ENCODE results near the gene KIDINS220.

KIDINS220 gene

DNA sequence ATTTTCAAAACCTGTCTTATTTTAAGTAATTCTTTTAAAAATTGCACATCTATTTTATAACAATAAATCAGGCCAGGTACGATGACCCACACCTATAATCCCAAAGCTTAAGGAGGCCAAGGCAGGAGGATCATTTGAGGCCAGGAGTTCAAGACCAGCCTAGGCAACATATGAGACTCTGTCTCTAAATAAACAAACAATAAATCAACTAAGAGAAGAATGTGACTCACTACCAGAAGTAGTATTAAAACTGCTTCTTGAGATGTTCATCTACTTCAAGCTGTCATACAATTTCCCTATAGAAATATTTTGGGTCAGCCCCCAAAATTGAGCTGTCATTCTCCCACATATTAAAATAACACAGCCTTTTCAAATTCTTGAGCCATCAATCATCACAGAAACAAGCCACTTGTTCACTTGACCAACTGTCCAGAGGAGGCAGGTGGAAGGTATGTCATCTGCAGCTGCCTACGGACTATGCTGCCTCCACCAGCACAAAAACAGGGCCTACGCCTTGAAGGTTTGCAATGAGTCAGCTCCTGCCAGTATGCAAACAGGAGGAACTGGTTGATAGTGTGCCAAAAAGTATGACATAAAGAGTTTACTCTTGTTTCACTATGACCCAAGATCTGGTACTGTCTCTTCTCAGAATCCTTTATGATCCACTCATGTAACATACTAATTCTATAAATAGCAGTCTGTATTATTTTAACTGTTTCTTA, 33.6 kb downstream of the KIDINS220 start:
- peak; percentile 68 for DNase-seq (ENCODE audit: low spot score)
- in situ Hi-C loops (cut with MboI; ENCODE audit: low pct_unique_long_range_greater_than_20kb, low sequenced_read_pairs, unreplicated experiment), result no loop called here

DNA sequence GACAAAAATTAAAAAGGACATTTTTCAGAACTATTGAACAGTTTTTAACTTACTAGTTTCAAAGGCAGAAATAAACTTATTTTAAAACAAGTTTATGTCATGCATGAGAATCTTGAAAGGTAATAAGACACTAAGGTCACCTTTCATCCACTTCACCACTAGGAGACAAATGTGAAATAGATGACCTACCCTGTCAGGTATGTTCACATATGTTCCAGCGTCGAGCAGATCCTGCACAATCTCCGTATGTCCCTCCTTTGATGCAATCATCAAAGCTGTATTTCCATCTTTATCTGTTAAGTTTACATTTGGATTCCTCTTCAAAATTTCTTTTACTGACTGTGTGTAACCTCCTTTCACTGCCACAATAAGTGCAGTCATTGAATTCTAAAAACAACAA, 34.7 kb downstream of the KIDINS220 start:
- in situ Hi-C loops (cut with MboI; ENCODE audit: low pct_unique_long_range_greater_than_20kb, low sequenced_read_pairs, unreplicated experiment), result no loop called here
- TF ChIP-seq, protein P1, sequence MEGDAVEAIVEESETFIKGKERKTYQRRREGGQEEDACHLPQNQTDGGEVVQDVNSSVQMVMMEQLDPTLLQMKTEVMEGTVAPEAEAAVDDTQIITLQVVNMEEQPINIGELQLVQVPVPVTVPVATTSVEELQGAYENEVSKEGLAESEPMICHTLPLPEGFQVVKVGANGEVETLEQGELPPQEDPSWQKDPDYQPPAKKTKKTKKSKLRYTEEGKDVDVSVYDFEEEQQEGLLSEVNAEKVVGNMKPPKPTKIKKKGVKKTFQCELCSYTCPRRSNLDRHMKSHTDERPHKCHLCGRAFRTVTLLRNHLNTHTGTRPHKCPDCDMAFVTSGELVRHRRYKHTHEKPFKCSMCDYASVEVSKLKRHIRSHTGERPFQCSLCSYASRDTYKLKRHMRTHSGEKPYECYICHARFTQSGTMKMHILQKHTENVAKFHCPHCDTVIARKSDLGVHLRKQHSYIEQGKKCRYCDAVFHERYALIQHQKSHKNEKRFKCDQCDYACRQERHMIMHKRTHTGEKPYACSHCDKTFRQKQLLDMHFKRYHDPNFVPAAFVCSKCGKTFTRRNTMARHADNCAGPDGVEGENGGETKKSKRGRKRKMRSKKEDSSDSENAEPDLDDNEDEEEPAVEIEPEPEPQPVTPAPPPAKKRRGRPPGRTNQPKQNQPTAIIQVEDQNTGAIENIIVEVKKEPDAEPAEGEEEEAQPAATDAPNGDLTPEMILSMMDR (IDR thresholded peaks at IDR 0.05; ENCODE audit: extremely low read depth, insufficient read depth, missing control alignments), result no peak
- no peak for DNase-seq (ENCODE audit: low spot score)

More for the DNA sequence above, 33.6 kb downstream of the KIDINS220 start:
- TF ChIP-seq, protein P1 (IDR thresholded peaks at IDR 0.05; ENCODE audit: extremely low read depth, insufficient read depth, missing control alignments), result peak; percentile 37

DNA sequence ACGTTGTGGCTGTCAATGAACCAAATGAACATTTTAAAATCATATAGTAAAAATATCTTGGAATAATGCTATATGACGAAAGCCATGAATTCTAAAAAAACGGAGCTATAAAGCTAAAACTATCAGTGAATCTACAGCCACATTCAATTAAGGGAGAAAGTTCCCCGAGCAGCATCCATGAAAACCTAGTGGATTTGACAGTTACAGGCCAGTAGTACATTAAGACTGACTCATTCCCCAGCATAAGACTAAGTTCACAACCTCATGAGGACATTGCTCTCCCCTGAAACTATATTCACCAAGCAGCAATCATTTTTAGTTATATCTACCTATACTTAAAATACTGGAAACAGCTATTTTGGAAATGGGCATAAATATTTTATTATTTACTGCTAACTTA, 36.6 kb downstream of the KIDINS220 start:
- TF ChIP-seq, protein P1 (IDR thresholded peaks at IDR 0.05; ENCODE audit: extremely low read depth, insufficient read depth, missing control alignments), result no peak
- in situ Hi-C loops (cut with MboI; ENCODE audit: low pct_unique_long_range_greater_than_20kb, low sequenced_read_pairs, unreplicated experiment), result no loop called here
- no peak for DNase-seq (ENCODE audit: low spot score)

DNA sequence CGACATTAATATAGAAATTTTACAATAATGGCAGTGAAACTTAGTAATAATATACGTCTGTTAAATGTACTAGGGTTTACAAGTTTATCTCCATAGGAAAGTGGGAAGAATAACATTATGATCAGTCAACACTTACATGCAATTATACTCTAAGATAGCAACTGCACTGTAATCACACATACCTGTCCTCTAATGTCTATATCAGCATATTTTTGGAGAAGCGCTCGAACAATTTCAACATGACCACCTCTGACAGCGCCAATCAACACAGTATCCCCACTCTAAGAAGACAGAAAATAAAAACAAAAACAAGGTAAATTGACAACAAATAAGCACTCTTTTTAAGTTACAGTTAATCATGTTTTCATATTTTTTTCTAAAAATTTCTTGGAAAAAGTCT, 37.2 kb downstream of the KIDINS220 start:
- in situ Hi-C loops (cut with MboI; ENCODE audit: low pct_unique_long_range_greater_than_20kb, low sequenced_read_pairs, unreplicated experiment), result no loop called here
- TF ChIP-seq, protein P1 (IDR thresholded peaks at IDR 0.05; ENCODE audit: extremely low read depth, insufficient read depth, missing control alignments), result no peak
- no peak for DNase-seq (ENCODE audit: low spot score)

DNA sequence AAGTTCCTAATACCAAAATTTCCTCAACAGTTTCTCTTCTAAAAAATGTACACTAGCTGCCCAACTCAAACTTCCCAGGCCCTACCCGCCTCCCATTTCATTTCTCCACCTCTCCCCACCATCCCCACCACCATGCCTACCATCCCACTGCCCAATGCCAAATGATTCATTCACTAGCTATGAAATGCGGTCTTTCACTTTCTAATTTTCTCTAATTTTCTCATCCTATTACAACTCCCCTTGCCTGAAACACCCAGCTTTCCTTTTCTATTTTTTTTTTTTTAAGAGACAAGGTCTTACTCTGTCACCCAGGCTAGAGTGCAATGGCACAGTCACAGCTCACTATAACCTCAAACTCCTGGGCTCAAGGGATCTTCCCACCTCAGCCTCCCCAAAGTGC, 38.4 kb downstream of the KIDINS220 start:
- no peak for DNase-seq (ENCODE audit: low spot score)
- TF ChIP-seq, protein P1 (IDR thresholded peaks at IDR 0.05; ENCODE audit: extremely low read depth, insufficient read depth, missing control alignments), result no peak
- in situ Hi-C loops (cut with MboI; ENCODE audit: low pct_unique_long_range_greater_than_20kb, low sequenced_read_pairs, unreplicated experiment), result no loop called here

DNA sequence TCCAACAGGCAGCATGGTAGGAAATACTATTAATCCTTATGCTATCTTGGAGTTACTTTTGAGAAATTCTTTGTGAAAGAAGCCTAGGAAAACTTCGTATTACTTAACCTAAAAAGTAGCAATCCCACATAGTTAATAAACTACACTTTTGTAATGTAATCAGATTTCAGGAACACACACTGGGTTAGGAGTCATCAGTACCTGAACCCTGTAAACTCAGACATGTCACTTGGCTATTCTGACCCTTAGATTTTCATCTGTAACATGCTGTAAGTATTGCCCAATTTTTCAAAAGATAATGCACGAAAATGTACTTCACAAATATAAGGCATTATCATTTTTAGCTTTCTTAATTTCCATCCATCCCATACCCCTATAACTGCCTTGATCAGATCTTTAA, 39.0 kb downstream of the KIDINS220 start:
- in situ Hi-C loops (cut with MboI; ENCODE audit: low pct_unique_long_range_greater_than_20kb, low sequenced_read_pairs, unreplicated experiment), result no loop called here
- TF ChIP-seq, protein P1 (IDR thresholded peaks at IDR 0.05; ENCODE audit: extremely low read depth, insufficient read depth, missing control alignments), result no peak
- no peak for DNase-seq (ENCODE audit: low spot score)
